Measurements from ENCODE around the gene NHS.
"Not testable (repeated sequence)": the region's sequence is repeated elsewhere in the genome, so short reads cannot be mapped to it uniquely, and the experiment has no call there.

The NHS gene

DNA sequence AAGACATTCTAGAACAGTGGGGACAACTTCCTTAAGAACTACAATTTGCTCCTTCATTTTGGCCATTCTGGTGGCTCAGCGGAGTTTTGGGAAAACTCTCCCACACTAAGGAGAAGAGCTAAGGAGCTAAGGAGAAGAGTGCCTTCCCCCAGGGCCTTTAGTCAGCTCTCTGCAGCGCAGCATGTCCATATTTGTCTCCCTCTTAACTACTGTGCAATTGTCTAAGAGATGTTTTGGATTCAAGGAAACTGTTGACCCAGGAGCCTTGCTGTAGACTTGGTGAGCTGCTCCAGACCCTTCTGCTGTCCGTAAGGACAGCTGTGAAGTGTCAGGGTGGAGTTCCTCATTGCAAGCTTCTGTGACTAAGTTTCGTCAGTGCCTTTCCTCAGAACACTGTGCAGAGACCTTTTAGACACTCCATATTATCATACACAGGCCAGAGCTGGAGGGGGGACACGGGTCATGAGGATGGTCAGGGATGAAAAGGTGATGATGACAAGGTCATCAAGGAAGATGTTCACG, 179.0 kb downstream of the NHS start:
- no peak for DNase-seq

DNA sequence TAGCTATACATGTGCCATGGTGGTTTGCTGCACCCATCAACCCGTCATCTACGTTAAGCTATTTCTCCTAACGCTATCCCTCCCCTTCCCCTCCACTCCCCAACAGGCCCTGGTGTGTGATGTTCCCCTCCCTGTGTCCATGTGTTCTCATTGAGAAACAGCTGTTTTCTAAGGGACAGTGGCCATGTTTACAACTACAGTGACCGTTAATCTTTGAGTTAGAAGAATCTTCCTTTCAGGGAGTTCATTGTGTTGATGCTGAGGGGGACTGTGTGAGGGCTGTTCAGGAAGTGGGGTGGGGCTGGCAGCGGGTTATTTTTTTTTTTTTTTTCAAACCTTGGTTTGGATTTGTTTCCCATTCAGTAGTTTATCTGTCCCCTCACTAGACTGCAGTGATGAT, 179.9 kb downstream of the NHS start:
- DNase-seq = no peak

DNA sequence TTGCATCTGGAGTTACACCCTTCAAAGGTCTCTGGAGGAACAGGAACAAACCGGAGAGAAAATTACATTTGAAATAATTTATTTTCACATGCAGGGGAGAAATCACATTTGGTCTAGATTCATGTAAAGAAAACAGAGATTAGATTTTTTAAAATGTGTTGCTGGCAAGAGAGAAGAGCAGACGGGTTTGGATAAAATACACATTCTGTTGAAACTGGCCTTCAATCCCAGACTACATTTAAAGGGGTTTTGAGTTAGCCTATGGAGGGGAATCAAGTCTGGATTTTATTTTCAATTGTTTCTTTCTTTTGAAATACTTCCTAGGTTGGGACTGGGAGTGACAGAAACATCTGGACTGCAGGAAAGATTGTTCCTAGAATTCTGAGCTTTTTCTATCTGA, 180.8 kb downstream of the NHS start:
- no peak for DNase-seq

DNA sequence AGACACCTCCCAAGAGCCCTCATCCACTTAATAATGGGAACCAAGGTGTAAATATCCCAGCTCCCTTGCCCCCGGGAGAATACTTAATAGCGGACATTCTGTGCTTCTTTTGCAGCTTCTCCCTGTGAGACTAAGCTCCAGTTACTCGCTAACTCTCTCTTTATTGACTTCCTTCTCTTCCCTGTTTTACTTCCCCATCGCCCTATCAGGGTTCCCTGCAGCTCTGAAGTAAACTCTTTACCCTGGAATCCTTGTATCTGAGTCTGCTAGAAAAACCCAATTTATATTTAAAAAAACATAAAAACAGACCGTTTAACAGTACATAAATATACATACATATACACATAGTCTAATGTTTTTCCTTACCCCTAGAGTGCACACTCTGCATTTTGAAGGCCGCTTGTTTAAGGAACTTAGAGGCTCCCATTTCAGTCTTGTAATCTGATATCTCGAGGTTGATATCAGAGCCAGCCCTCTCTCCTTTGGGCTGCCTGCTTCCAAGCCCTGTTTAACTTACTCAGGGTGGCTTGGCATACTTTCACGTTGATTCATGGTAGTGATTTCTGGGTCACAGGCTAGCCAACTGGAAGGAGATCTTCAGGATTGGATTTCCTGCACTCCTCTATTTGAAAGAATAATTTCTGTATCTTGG, 184.9 kb downstream of the NHS start:
- peak; percentile 78 for DNase-seq

DNA sequence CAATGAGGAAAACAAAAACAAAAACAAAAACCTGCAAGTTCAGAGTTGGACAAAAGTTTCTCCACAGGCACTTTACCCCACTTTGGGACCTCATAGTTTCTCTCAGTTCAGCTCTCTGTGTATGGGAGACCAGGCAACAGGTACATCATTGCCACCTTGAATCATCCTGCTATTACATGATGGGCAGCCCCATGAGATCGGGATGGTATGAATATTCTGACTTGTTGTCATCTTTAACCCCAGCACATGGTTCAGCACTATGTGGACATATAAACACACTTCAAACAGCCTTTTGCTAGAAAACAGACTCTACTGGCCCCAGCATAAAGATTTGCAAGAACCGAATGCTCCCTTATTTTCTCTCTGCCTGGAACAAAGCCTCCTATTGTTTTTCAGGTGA, 185.4 kb downstream of the NHS start:
- DNase-seq = no peak

DNA sequence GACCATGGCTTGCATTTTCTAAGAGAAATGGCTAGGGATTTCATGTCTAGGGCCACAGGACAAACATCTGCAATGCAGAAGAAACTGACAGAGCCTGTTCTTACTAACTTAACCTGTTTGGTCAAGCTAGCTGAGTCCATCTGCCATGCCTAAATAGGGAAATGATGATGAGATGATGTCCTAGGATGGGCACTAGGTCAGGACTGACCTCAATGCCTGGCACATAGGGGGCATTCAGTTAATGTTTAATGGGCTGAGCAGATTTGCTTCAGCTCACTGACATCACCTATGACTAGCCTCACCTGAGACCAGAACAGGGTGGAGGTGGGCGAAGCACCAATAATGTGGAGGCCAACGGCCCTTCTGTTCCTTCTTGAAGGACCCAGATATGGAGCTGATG, 188.1 kb downstream of the NHS start:
- DNase-seq = no peak

DNA sequence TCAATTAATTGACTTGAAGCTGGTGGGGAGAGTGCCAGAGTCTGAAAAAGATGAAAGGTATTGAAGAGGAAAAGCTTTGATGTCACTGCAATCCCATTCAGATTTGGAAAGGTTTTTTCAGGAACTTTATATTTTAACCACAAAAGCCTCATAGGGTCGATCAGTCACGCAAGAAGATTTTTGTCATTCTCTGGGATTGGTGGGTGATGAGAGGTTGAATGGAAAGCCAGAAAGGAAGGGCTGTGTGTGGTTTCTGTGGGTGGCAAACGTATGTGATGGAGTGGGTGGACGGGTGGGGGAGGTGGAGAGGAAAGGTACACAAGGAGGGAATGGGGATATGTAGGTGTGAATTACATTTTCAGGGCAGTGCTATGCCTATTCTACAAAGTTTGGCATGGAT, 188.5 kb downstream of the NHS start:
- no peak for DNase-seq

DNA sequence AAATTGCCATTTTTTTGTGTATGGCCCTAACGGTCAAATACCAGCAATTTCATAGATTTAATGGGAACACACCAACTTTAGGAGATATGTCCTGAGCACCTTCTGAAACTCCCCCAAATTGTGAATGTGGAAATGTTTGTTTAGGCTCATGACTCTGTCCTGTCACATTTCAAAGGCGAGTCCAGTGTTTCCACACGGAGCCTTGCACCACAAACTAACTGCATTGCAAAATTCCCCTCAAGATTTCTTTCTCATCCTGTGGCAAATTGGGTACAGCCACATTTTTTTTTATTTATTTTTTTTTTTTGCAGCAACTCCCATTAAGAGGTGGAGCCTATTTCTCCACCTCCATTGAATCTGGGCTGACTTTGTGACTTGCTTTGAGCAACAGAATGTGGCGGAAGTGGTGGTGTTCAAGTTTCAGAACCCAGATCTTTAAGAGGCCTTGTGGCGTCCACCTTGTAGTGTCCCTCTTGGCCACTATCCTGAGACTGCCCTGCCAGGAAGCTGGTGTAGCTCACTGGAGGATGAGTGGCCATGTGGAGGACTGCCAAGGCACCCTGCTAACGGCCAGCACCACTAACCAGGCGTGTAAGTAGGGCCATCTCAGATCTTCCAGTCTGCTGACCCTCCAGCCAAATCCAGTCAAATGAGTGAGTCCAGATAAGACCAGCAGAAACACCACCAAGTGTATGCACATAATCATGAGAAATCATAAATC, 189.8 kb downstream of the NHS start:
- no peak for DNase-seq

DNA sequence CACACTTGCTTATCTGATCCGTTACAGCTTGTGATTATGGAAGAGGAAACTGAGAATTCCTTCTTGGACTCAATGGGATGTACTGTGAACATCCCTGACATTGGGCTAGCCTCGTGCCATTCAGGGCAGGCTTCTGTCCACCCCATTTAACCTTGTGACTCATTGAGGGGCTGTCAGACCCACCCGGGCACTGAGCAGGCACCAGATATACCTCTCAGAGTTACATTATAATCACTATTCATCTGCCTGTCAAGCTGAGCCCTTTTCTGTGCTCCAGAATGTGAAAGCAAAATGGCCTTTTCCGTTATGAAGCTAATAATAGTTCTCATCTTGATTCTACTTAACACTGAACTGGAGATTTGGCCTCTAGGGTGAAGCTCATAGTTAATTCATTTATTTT, 191.7 kb downstream of the NHS start:
- DNase-seq = no peak

DNA sequence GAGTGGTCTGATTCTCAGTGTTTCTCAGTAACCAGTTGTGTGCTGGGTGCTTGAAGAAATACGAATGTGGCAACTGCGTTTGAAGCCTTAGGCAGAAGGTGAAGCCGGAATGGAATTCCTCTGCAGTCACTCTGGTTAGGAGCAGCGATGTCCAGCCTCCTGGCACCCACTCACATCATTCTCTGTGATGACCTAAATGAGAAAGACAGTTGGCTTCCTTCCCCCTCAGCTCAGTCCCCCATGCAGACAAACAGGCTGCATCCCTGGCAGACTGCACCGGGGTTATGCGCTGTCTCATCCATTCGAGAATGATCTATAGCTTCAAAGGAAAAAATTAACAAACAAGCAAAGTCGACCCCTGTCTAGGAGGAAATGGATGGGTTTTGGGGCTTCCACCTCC, 192.2 kb downstream of the NHS start:
- no peak for DNase-seq

DNA sequence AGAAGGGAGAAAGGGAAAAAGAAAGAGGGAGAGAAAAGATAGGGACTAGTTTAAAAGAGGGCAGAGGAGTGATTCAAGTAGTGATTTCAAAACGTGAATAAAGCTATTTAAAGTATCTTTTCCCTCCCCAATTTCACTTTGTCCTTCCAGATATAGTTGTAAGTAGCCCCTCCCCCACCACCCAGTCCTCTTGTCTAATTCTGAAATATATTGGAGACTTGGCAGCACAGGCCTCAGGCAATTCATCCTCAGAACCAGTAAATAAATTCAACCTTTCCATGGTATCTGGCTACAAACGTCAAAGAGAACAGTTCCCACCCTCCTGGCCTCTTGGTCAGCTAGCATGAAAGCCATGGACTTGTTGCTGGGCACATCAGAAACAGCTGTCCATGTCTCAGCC, 192.8 kb downstream of the NHS start:
- DNase-seq = no peak

DNA sequence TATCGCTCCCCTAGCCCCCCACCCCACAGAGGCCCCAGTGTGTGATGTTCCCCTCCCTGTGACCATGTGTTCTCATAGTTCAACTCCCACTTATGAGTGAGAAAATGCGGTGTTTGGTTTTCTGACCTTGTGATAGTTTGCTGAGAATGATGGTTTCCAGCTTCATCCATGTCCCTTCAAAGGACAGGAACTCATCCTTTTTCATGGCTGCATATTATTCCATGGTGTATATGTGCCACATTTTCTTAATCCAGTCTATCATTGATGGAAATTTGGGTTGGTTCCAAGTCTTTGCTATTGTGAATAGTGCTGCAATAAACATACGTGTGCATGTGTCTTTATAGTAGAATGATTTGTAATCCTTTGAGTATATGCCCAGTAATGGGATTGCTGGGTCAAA, 193.8 kb downstream of the NHS start:
- not testable (repeated sequence) for DNase-seq

DNA sequence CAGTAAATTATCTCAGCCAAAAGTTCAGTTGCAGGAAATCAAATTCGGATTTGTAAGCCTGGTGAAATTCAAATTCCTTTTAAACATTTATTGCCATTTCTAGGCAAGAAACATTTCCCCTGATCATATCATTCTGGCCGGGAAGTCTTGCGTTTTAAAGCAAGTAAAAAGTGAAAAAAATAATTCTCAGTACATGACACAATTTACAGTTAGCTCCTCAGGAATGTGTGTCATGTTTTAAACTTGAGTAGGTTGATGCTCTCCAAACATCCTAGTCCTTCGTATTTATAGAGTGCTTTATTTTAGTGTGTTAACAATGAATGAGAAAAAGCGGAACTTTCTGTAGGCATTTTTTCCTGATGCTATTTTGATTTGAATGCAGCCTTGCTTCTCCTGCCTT, 204.0 kb downstream of the NHS start:
- DNase-seq = no peak

DNA sequence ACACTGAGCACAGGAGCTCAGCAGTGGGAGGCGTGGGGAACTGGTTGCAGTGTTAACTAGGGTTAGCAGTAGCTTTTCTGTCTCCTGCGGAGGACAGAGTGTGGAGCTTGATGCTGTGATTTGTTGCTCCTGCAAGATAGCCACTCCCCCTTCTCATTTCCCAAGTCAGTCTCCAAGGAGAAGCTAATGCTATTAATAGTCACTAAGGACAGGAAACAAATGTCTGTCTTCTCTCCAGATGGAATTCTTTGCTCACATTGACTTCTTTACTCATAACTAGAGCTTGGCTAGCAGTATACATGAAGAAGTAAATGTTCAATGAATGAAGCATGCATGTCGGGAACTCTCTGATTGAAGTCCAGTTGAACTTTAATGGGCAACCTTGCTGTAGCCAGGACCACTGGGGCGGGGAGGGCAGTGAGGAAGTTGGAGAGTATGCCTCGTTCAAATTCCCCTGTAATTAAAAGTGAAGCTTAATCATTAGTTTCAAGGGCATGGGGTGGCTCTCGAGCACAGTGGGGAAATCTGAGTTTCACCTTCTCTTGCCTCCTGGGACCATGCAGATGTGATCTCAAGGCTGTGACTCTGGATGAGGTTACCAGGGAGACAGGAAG, 205.6 kb downstream of the NHS start:
- DNase-seq = no peak

DNA sequence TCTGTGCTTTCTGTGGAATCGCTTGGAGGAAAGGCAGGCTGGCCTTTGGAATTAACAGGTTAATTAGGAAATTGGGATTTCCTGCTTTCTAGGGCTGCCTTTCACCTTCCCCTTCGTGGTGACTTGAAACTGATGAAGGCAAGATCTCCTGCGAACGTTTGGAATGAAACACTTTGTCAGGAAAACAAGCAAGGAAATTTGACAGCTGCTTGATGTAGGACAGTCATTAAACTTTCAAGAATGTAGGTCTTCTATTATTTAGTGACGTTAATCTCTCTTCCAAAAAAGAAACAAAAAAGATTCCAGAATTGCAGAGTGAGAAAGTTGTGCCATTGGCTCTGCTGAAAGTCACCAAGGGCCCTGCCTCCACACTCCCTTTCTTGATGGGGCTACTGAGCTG, 206.6 kb downstream of the NHS start:
- DNase-seq = no peak

DNA sequence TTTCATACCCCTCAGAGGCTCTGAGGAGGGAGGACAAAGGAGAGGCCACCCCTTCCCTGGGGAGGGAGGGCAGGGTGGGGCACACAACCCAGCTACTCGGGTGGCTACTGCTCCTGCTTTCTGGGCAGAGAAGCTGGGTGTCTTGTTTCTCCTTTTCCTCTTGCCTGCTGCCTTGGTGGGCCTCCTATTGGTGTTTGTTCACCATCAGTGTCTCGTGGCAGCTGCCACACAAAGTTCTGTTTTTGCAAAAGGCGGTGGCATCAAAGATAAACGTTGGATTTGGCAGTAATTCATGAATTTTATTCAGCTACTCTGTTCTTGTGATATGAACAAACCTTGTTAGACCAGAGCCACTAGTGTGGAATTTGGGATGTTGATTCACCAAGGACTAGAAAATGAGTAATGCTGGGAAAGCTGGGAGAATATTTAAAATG, 209.3 kb downstream of the NHS start:
- no peak for DNase-seq

DNA sequence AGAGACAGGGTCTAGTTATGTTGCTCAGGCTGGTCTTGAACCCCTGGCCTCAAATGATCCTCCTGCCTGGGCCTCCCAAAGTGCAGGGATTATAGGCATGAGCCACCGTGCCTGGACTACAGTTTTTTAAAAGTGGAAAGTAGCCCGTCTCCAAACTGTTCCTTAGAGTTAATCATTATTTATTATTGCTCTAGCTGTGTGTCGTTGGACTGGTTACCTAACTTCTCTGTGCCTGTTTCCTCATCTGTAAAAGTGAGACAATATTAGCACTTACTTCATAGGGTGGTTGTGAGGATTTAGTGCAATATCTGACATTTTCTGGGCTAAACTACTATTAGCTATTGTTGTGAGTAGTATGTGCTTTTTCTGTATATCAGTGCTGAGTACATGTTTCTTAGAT, 210.0 kb downstream of the NHS start:
- no peak for DNase-seq

DNA sequence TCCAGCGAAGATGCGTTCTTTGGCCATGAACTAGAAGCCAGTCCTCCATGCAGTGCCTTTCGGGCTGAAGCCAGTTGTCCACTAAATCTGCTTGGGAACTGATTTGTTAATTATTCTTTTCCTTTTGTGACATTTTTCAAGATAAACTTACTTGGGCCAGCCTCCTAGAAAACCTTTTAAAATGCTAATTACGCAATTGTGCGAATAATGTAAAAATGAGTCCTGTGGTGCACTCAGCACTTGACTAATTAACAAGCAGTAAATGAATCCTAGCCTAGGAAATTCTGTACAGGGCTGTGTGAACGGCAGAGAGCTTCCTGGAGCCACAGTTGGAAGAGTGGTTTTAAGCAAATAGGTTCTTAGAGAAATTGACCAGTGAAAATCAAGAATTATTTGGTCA, 212.4 kb downstream of the NHS start:
- no peak for DNase-seq

DNA sequence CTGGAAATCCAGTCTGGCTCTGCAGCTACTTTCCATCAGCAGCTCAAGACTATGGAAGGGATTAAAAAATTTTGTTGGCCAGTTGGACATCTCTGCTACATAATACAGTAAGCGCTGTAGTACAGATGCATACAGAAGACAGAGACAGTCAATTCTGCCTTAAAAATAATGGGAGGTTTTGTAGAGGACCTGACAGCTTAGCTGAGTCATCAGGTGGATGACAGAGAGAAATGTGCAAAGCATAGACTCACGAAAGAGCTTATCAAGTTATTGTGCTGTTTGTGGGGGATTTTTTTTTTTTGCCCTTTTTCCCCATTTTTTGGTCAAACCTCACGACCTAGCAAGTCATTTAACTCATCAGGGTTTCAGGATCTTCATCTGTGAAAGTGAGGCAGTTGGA, 213.3 kb downstream of the NHS start:
- DNase-seq = peak; percentile 27

DNA sequence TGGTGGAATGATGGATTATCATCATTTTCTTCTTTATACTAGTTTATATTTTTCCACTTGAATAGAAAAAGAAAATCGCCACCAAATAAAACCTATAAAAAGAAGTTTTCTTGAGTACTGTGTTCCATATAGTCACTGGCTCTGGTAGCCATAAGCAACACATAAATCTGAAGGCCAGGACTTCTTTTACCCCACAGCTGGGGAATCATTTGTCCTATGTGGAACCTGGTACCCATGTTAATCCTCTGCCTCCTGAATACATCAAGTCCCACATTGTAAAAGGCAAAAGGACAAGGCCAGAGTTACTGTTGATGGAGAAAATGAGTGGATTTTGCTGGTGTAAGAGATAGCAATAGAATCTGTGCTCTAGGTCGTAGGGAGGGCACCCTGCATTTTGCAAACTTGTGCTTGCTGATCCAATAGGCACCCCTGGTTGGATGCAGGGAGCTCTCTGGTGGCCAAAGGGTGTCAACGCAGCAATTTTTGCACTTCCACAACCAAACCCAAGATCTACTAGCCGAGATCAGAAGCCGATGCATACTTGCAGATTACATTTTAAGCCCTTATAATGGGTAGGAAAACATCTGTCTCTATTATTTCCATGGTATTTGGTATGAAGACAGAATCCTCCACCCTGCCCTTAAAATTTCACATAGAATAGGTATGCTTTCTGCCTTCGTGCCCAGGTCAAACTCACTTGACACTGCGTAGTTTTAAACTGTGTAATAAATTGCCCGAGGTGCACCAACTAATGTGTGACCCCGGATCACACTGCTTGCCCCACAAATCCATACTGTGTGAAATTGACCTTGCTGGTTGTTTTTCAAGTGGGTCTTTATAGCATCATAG, 216.1 kb downstream of the NHS start:
- DNase-seq = peak; percentile 28

DNA sequence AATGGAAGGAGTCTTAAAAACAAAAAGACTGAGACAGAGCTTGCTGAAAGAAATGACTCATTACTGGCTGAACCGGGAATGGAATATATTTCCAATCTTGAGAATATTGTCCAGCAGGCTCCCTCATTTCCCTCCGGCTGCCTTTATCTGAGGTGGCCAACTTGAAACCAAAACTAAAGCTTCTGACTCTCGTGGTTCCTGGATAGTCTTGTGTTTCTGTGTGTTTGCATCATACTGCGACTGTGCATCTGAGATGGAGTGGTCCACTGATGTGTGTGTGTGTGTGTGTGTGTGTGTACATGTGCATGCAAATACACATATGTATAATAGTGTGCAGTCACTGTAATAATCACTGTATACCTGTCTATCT, 216.7 kb downstream of the NHS start:
- DNase-seq = peak; percentile 52

DNA sequence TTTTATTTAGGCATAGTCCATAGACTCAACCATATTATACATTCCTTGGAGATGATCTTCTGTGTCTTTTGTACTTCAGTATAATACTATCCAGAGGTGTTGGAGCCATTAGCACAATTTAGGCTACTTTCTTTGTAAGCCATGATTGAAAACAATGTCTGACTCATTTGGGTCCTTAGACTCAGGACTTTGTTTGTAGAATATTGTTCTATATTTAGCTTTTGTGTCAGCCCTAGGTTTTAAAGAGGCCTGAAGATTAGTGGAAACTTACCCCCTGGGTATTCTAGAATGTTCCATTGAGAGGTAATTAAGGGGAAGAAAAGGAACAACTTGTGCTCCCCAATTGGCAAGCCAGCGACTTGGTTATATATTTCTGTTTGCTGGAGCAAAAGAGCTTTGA, 217.1 kb downstream of the NHS start:
- no peak for DNase-seq

DNA sequence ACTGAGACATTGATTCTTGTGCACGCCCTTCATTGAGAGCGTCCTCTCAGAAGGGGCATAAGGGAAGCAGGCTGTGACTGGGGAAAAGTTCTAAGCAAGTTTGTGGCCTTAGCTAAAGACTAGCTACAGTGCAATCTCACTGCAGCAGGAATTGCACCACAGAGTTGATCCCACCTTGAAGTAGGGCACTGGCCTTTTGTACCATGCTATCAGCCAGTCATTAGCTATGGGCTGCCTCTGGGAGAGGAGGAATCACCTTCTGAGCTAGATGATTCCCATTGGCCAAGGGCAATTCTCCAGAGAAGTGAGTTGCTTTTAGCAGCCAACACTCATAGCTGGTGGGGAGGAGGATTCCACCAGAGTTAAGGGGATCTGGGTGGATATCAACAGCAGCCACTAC, 219.7 kb downstream of the NHS start:
- no peak for DNase-seq
